ENCODE measurements around the gene FADS6.

The FADS6 gene

GRCh38 chr17:74873874-74874614, 19.4 kb downstream of the FADS6 start:
- no peaks in the 10 kb centered on the region for H3K36me3 ChIP-seq (ENCODE audit: control insufficient read depth, insufficient read depth, low read length)
- H3K4me3 ChIP-seq (ENCODE audit: low read depth, low read length), result peak overlapping the region; percentile 92
- H3K4me2 ChIP-seq (ENCODE audit: low read length), result peak overlapping the region; percentile 89
- peak overlapping the region; percentile 84 for H3K27ac ChIP-seq
- no peak for TF ChIP-seq CTCF (IDR thresholded peaks at IDR 0.05)
- H3K9me3 ChIP-seq (ENCODE audit: control insufficient read depth, low read length), result no peaks in the 10 kb centered on the region
- peaks cover 23% of the 10 kb centered on the region for H3K4me1 ChIP-seq
- H2AFZ ChIP-seq, result peak overlapping the region; percentile 92
- H3K9ac ChIP-seq, result peak overlapping the region; percentile 23
- no peaks in the 10 kb centered on the region for H3K79me2 ChIP-seq
- H3K27me3 ChIP-seq (ENCODE audit: control insufficient read depth, insufficient read depth, low read length), result no peaks in the 10 kb centered on the region

- Histone ChIP-seq H3K27ac (peak overlapping the region; percentile 84), H3K9me3 (ENCODE audit: control insufficient read depth, low read length) (no peaks in the 10 kb centered on the region), H3K9ac (peak overlapping the region; percentile 23), H3K4me2 (ENCODE audit: low read length) (peak overlapping the region; percentile 89), H3K79me2 (no peaks in the 10 kb centered on the region), H3K4me3 (ENCODE audit: low read depth, low read length) (peak overlapping the region; percentile 92), H3K36me3 (ENCODE audit: control insufficient read depth, insufficient read depth, low read length) (no peaks in the 10 kb centered on the region), H3K4me1 (peaks cover 22% of the 10 kb centered on the region), H3K27me3 (ENCODE audit: control insufficient read depth, insufficient read depth, low read length) (no peaks in the 10 kb centered on the region), H2AFZ (peak overlapping the region; percentile 92)
- TF ChIP-seq CTCF (IDR thresholded peaks at IDR 0.05), result no peak
Measured at GRCh38 chr17:74873037-74873873, 20.2 kb downstream of the FADS6 start.

- Histone ChIP-seq H3K9ac (peak within 1 kb of the TSS; percentile 23), H3K79me2 (no peaks in the 10 kb centered on the region), H3K36me3 (ENCODE audit: control insufficient read depth, insufficient read depth, low read length) (no peaks in the 10 kb centered on the region), H3K4me2 (ENCODE audit: low read length) (peak within 1 kb of the TSS; percentile 99), H2AFZ (peak within 1 kb of the TSS; percentile 92), H3K27ac (peak within 1 kb of the TSS; percentile 84), H3K27me3 (ENCODE audit: control insufficient read depth, insufficient read depth, low read length) (no peaks in the 10 kb centered on the region), H3K9me3 (ENCODE audit: control insufficient read depth, low read length) (no peaks in the 10 kb centered on the region), H3K4me1 (peaks cover 14% of the 10 kb centered on the region), H3K4me3 (ENCODE audit: low read depth, low read length) (peak within 1 kb of the TSS; percentile 92)
- TF ChIP-seq CTCF (IDR thresholded peaks at IDR 0.05), result no peak
Measured at GRCh38 chr17:74872313-74873036, 21.0 kb downstream of the FADS6 start, which contains the start of gene FDXR. Gene FDXR, minus strand, starts transcription at chr17:74872994. Its CDS starts 50 bp downstream, at chr17:74872944.

GRCh38 chr17:74871356-74872076, 21.9 kb downstream of the FADS6 start:
- H3K79me2 ChIP-seq, result no peaks in the 10 kb centered on the region
- H3K4me2 ChIP-seq (ENCODE audit: low read length), result no peak overlapping the region
- no peak overlapping the region for H3K27ac ChIP-seq
- no peaks in the 10 kb centered on the region for H3K27me3 ChIP-seq (ENCODE audit: control insufficient read depth, insufficient read depth, low read length)
- H3K4me1 ChIP-seq, result peaks cover 12% of the 10 kb centered on the region
- H3K36me3 ChIP-seq (ENCODE audit: control insufficient read depth, insufficient read depth, low read length), result no peaks in the 10 kb centered on the region
- H3K4me3 ChIP-seq (ENCODE audit: low read depth, low read length), result no peak overlapping the region
- H2AFZ ChIP-seq, result no peak overlapping the region
- no peak for TF ChIP-seq CTCF (IDR thresholded peaks at IDR 0.05)
- no peak overlapping the region for H3K9ac ChIP-seq
- H3K9me3 ChIP-seq (ENCODE audit: control insufficient read depth, low read length), result no peaks in the 10 kb centered on the region
